ENCODE data around the gene STEAP2.
"Not testable (repeated sequence)": the region's sequence is repeated elsewhere in the genome, so short reads cannot be mapped to it uniquely, and the experiment has no call there.

Gene STEAP2

DNA sequence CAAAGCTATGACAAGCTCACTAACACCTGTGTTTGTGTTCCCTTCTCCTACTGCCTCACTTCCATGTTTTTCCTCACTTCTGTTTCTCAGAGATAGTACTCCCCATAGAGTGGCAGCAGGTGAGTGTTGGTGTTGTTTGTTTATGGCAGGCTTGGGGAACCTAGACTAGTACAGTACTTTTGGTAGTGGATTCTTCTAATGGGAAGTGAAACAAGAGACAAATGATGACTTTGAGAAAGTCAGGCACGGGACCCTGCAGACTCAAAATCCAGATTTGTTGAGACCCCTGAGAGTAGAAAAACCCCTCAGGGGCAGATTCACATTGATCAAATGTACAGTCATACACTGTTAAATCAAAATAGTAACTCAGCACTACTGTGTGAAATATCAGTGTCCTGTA lies 27.0 kb downstream of the STEAP2 start:
- FAIRE-seq = no peak

- FAIRE-seq = no peak
Observed at GRCh38 chr7:90239050-90239449, 27.5 kb downstream of the STEAP2 start.

DNA sequence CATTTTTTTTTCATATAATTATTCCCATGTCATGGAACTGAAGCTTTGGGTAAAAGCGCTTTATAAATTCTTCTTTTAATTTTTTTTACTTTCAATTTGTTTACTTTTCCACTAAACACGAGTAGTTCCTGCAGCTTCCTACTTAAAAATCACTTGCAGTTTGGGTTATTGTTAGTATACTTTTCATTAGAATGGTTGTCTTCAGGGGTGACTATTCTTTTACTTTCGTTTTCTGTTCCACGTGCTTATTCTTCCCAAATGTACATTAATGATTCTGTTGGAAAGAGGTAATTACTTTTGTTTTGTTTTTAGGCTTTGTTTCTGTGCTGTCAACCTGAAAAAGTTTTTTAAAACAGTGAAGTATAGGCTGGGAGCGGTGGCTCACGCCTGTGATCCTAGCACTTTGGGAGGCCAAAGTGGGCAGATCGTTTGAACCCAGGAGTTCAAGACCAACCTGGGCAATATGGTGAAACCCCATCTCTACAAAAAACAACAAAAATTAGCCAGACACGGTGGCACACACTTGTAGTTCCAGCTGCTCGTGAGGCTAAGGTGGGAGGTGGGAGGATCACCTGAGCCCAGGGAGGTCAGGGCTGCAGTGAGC lies 28.2 kb downstream of the STEAP2 start:
- no peak for FAIRE-seq

DNA sequence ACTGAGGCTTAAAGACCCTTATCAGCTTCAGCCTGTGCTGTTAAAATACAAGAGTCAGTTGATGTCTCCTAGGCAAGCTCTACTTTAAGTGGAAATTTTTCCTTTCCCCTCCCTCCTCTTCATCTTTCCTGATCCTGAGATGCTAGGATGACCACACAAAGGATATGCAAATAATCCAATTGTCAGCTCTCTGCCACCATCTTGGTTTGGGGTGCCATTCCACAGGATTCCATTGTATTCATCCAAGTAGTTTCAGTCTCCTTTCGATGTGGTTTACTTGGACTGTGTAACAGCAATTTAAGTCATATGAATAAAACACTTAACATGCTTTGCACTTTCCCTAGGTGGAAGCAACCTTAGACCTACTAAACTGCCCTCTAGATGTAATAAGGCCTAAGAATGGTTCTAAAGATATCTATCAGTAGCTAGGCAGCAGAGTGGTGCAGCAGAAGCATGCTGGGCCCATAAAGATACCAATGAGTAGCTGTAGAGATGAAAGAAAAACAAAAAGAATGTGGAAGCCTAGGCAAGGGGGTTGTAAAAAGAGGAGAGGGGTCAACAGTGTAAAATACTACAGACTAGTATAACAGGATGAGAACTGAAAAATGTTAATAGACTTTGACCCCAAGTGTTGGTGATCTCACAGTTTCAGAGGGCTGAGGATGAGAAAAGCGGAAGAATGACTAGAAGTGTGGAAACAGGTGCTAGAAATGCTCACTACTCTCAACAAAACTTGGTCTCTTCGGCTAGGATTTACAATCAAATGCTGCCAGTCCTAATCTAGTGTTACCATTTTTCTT lies 31.0 kb downstream of the STEAP2 start:
- no peak for FAIRE-seq

DNA sequence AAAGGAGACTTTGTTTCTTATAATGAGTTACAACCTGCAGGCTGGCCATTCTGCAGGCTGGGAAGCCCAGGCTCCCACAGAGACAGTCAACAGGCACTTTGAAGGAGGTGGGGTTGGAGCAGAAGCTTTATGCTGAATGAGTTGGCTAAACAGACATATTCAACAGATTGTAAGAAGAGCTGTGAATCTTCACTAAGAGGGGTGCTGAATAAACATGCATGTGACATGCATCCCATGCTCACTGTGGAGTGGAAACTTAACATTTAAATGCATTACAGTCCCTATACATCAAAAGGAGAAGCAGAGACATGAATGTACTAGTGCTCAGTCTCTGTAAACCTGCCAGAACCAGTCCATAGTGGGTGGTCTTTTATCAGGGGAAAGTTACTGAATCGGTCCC lies 32.0 kb downstream of the STEAP2 start:
- FAIRE-seq = no peak

- no peak for FAIRE-seq
Observed at GRCh38 chr7:90244565-90244908, 33.0 kb downstream of the STEAP2 start.

DNA sequence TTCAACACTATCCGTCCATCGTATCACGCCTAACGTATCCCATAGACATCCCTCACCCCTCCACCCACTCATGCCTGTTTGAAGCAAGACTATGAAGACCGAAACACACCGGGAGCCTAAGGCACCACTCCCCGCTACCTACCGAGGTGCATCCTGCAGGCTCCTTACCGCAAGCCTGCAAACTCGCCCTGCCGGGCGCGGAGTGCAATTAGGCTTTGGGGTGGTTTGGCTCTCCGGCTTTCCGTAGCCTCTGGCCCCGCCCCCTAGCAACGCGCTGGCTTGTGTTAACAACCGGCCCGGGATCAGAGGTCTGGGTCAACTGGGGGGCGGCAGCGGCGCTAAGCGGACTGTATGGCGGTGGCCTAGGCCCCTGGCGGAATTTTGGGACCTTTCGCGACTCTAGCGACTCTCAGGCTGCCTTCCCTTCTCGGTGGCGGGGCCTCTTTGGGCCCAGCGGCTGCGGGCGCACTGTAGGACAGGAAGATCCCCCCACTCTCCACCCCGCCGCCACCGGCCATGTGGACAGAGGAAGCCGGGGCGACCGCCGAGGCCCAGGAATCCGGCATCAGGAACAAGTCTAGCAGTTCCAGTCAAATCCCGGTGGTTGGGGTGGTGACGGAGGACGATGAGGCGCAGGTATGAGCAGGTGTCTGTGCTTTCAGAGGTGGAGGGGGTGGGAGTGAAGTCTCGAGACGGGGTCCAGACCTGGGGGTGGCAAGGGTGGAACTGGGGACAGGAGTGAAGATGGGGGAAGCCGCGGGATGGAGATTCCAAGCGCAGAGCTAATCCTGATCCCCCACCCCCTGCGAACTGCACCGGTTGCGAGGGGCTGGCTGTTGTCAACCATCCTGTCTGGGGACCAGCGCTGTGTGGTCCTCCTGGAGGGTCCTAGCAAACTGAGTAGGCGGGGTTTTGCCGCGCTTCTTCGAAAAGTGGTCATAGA lies 33.6 kb downstream of the STEAP2 start, which contains the start of gene CFAP69:
CFAP69 (plus strand) TSS at position 266 of the 943 bp plus-strand sequence; CDS start at position 517, 251 bp downstream.
- no peak for FAIRE-seq

GRCh38 chr7:90246171-90246570 lies 34.6 kb downstream of the STEAP2 start:
- FAIRE-seq = no peak

DNA sequence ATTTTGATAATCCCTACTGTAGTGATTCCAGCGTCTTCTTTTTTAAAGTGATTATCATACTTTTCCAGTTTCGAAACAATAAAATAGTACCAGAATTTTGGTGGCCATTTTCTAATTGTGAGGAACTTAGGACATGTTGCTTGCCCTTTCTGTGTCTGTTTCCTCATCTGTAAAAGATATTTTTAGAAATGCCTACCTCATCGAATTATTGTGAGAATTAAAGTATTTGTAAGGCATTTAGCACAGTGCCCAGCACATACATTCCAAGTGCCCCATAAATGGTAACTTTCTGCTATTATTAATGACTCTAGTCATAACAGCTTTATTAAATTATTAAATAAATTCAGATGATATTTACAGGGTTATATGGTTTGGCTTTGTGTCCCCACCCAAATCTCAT lies 37.2 kb downstream of the STEAP2 start:
- no peak for FAIRE-seq

DNA sequence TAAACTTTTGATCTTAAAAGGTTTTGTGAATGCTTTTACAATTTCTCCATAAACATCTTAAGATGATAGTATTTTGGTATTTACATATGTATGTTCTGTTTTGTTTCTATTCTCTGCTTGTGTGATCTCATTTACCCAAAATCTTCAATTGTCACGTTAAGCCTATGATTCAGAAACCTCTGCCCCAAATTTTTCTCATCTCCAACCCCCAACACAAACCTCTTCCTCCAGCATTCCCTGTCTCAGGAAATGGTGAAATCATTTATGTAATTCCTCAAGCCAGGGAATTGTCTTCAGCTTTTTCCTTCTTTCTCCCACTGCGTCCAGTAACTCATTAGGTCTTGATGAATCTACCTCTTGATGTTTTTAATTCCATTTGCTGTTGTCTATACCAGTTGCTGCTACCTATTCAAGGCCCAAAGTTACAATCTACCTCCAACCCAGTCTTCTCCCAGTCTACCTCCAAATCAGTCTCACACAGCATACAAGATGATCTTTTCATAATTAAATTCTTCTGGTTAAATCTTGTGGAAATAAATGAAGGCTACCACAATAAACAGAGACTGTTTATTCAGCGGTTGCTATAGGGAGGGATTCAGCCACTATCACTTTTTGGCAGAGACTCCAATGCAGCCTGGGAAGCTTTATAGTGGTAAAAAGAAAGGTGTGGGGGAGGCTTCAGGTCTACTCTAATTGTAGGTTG lies 39.2 kb downstream of the STEAP2 start:
- no peak for FAIRE-seq

DNA sequence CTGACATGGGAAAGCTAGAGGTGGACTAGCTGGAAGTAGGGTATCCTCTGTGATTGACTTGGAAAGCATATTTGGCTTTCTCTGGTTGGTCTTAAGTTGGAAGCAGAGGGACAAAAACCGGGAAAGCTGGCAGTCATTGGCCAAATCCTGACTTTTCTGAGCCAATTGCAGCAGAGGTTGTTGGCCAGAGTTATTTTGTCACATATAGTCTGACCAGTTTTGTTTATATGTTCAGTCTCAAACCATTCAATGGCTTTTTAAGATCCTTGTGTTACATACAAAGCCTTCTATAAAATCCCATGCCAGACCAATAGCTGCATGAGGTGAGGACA lies 39.7 kb downstream of the STEAP2 start:
- FAIRE-seq = no peak

GRCh38 chr7:90256011-90256410 lies 44.5 kb downstream of the STEAP2 start:
- FAIRE-seq = not testable (repeated sequence)

- FAIRE-seq = no peak
Observed at GRCh38 chr7:90256778-90257177, 45.2 kb downstream of the STEAP2 start.

GRCh38 chr7:90261441-90261840 lies 49.9 kb downstream of the STEAP2 start:
- FAIRE-seq = no peak

- peak; percentile 99 for FAIRE-seq
Observed at GRCh38 chr7:90262438-90262837, 50.9 kb downstream of the STEAP2 start.

DNA sequence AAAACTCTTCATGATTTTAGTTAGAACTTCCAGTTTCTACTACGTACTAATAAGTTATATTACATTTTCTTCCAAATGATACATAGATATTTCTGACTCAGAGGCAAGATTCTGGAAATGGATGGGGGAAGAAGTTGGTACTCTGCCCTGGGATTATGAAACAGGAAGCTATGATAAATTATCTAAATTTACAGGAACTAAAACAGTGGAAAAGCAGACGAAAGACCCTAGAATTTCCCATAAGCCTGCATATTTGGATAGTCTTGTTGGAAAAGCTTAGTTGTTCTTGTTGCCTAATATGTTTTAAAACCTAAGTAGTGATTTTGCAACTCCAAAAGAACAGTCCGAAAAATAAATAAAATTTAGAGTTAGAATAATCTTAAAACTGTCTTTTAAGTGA lies 55.3 kb downstream of the STEAP2 start:
- no peak for FAIRE-seq

GRCh38 chr7:90267263-90267858 lies 55.8 kb downstream of the STEAP2 start:
- no peak for FAIRE-seq

- no peak for FAIRE-seq
Observed at GRCh38 chr7:90269163-90269562, 57.6 kb downstream of the STEAP2 start.

GRCh38 chr7:90270431-90271178 lies 59.1 kb downstream of the STEAP2 start:
- no peak for FAIRE-seq

- no peak for FAIRE-seq
Observed at GRCh38 chr7:90271753-90272152, 60.2 kb downstream of the STEAP2 start.

GRCh38 chr7:90272242-90272641 lies 60.7 kb downstream of the STEAP2 start:
- no peak for FAIRE-seq

- FAIRE-seq = no peak
Observed at GRCh38 chr7:90274161-90274560, 62.6 kb downstream of the STEAP2 start.

Measured in islet of Langerhans (tissue), 1 donor.